ENCODE results near the gene SLC35G6.

Gene SLC35G6

GRCh38 chr17:7502171-7502847, 21.1 kb downstream of the SLC35G6 start:
- no peak for TF ChIP-seq TAF1 (IDR thresholded peaks at IDR 0.05; ENCODE audit: borderline replicate concordance, insufficient read depth, low read length)

- no peak for TF ChIP-seq SIN3A (IDR thresholded peaks at IDR 0.05; ENCODE audit: borderline replicate concordance, insufficient read depth, low read length)
- TF ChIP-seq, protein P1, sequence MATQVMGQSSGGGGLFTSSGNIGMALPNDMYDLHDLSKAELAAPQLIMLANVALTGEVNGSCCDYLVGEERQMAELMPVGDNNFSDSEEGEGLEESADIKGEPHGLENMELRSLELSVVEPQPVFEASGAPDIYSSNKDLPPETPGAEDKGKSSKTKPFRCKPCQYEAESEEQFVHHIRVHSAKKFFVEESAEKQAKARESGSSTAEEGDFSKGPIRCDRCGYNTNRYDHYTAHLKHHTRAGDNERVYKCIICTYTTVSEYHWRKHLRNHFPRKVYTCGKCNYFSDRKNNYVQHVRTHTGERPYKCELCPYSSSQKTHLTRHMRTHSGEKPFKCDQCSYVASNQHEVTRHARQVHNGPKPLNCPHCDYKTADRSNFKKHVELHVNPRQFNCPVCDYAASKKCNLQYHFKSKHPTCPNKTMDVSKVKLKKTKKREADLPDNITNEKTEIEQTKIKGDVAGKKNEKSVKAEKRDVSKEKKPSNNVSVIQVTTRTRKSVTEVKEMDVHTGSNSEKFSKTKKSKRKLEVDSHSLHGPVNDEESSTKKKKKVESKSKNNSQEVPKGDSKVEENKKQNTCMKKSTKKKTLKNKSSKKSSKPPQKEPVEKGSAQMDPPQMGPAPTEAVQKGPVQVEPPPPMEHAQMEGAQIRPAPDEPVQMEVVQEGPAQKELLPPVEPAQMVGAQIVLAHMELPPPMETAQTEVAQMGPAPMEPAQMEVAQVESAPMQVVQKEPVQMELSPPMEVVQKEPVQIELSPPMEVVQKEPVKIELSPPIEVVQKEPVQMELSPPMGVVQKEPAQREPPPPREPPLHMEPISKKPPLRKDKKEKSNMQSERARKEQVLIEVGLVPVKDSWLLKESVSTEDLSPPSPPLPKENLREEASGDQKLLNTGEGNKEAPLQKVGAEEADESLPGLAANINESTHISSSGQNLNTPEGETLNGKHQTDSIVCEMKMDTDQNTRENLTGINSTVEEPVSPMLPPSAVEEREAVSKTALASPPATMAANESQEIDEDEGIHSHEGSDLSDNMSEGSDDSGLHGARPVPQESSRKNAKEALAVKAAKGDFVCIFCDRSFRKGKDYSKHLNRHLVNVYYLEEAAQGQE (IDR thresholded peaks at IDR 0.05; ENCODE audit: insufficient read depth in 1 of 2, low read depth in 2 of 2, low read length in 2 of 2): no peak
- no peak for TF ChIP-seq POLR2AphosphoS5 (IDR thresholded peaks at IDR 0.05; ENCODE audit: low read depth, low read length)
- no peak for TF ChIP-seq TAF1 (IDR thresholded peaks at IDR 0.05; ENCODE audit: borderline replicate concordance, insufficient read depth, low read length)
- TF ChIP-seq FOXP2 (optimal IDR thresholded peaks at IDR 0.05; ENCODE audit: borderline replicate concordance, extremely low read depth, extremely low read length, insufficient read depth): no peak
These were observed 21.7 kb downstream of the SLC35G6 start for GRCh38 chr17:7502987-7503386.

GRCh38 chr17:7503521-7503920, 22.3 kb downstream of the SLC35G6 start:
- no peak for TF ChIP-seq SIN3A (IDR thresholded peaks at IDR 0.05; ENCODE audit: borderline replicate concordance, insufficient read depth, low read length)

DNA sequence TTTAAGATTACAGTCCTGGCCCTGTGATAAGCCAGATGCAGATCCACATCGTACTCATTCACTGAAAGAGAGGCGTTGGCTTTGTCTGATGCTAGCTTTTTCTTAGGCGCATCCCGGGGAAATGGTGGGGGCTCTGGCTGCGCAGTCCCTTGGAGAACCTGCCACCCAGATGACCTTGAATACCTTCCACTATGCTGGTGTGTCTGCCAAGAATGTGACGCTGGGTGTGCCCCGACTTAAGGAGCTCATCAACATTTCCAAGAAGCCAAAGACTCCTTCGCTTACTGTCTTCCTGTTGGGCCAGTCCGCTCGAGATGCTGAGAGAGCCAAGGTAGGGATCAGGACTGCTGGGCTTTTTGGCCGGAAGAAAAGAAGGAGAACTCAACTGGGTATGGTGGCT, 26.9 kb downstream of the SLC35G6 start:
- TF ChIP-seq POLR2AphosphoS5 (IDR thresholded peaks at IDR 0.05; ENCODE audit: low read depth, low read length) (no peak), TAF1 (IDR thresholded peaks at IDR 0.05; ENCODE audit: borderline replicate concordance, insufficient read depth, low read length) (no peak), FOXP2 (optimal IDR thresholded peaks at IDR 0.05; ENCODE audit: borderline replicate concordance, extremely low read depth, extremely low read length, insufficient read depth) (no peak), SIN3A (IDR thresholded peaks at IDR 0.05; ENCODE audit: borderline replicate concordance, insufficient read depth, low read length) (no peak)
- TF ChIP-seq, protein P1 (IDR thresholded peaks at IDR 0.05; ENCODE audit: insufficient read depth in 1 of 2, low read depth in 2 of 2, low read length in 2 of 2): no peak

DNA sequence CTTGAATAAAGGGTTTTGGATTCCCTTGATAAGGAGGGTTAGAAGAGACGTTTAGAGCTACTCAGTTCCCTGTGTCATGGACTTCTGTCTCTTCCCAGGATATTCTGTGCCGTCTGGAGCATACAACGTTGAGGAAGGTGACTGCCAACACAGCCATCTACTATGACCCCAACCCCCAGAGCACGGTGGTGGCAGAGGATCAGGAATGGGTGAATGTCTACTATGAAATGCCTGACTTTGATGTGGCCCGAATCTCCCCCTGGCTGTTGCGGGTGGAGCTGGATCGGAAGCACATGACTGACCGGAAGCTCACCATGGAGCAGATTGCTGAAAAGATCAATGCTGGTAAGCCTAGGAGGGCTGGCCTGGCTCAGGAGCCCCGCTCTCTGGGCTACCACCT, 27.6 kb downstream of the SLC35G6 start:
- no peak for TF ChIP-seq FOXP2 (optimal IDR thresholded peaks at IDR 0.05; ENCODE audit: borderline replicate concordance, extremely low read depth, extremely low read length, insufficient read depth)
- TF ChIP-seq SIN3A (IDR thresholded peaks at IDR 0.05; ENCODE audit: borderline replicate concordance, insufficient read depth, low read length): no peak
- TF ChIP-seq TAF1 (IDR thresholded peaks at IDR 0.05; ENCODE audit: borderline replicate concordance, insufficient read depth, low read length): no peak
- TF ChIP-seq, protein P1 (IDR thresholded peaks at IDR 0.05; ENCODE audit: insufficient read depth in 1 of 2, low read depth in 2 of 2, low read length in 2 of 2): no peak
- no peak for TF ChIP-seq POLR2AphosphoS5 (IDR thresholded peaks at IDR 0.05; ENCODE audit: low read depth, low read length)

DNA sequence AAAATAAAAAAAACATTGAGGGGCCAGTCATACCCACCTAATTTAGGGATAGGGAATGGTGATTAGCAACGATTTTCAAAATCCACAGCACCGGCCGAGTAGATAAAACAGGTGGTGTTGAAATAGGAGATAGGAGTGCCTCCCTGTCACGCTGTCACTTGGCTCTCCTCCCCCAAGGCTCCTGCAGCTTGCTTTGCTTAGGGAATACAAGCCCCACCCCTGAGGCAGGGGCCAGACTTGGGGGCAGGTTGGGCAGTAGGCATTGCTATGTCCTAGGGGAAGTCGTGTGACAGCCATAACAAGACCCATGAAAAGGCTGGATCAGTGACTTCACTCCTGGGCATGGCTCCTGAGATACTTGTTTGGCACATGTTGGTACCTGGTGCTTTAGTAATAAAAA, 28.7 kb downstream of the SLC35G6 start:
- TF ChIP-seq FOXP2 (optimal IDR thresholded peaks at IDR 0.05; ENCODE audit: borderline replicate concordance, extremely low read depth, extremely low read length, insufficient read depth): no peak
- no peak for TF ChIP-seq TAF1 (IDR thresholded peaks at IDR 0.05; ENCODE audit: borderline replicate concordance, insufficient read depth, low read length)
- no peak for TF ChIP-seq POLR2AphosphoS5 (IDR thresholded peaks at IDR 0.05; ENCODE audit: low read depth, low read length)
- TF ChIP-seq SIN3A (IDR thresholded peaks at IDR 0.05; ENCODE audit: borderline replicate concordance, insufficient read depth, low read length): no peak
- TF ChIP-seq, protein P1 (IDR thresholded peaks at IDR 0.05; ENCODE audit: insufficient read depth in 1 of 2, low read depth in 2 of 2, low read length in 2 of 2): no peak

Data from PFSK-1 (cell line).